Caco-2 (cell line): ENCODE results near the gene HTRA3. TPM values are rescaled to one million over a fixed set of nuclear protein-coding genes. Genes with fewer than 3 reads are reported as not detected.

Source experiments
- BruUV-seq: library from RNA; stranded (reverse); fragments of 400-500 nt; replicated peaks from 2 replicates; lab custom pipeline; 2021; lab: Mats Ljungman, UMichigan
- CTCF ChIA-PET: fragments of 300-600 bp; sonication (Branson Sonifier 250); formaldehyde crosslinking; loops from one replicate; lab custom pipeline; 2022; ENCODE audit warnings: antibody characterized with exemption; lab: Charles Lee
- POLR2A ChIA-PET: fragments of 300-600 bp; sonication (Branson Sonifier 250); formaldehyde crosslinking; loops from one replicate; lab custom pipeline; 2022; ENCODE audit warnings: antibody characterized with exemption; lab: Charles Lee
- DNase-seq, 2 experiments: peaks; one replicate each; pipeline versions ENCODE4 v3.0.0 to v3.0.0-alpha.2; 2020 to 2022
- H3K27me3 ChIP-seq: replicated peaks from 2 replicates; pipeline ENCODE4 v1.6.0; 2011; ENCODE audit warnings: low read length; ENCODE audit not compliant: control insufficient read depth, insufficient read depth
- H3K36me3 ChIP-seq: 2 replicates; pipeline ENCODE4 v1.5.1; 2011; ENCODE audit warnings: low read length; ENCODE audit not compliant: control insufficient read depth, insufficient read depth
- H3K4me1 ChIP-seq: fragments of 250-450 bp; sonication (Bioruptor Pico); 2 replicates; pipeline ENCODE4 v1.5.1; 2020; ENCODE audit warnings: mild to moderate bottlenecking
- H3K4me3 ChIP-seq: 2 replicates; pipeline ENCODE4 v1.5.1; 2011; ENCODE audit warnings: low read depth, mild to moderate bottlenecking, control low read depth, low read length
- H3K9me3 ChIP-seq: fragments of 250-450 bp; sonication (Bioruptor Pico); 2 replicates; pipeline ENCODE4 v1.5.1; 2020; ENCODE audit warnings: mild to moderate bottlenecking, moderate library complexity
- H3K27ac Mint-ChIP-seq: one replicate; pipeline ENCODE4 v1.8.0; 2022; ENCODE audit warnings: mixed read lengths; ENCODE audit not compliant: unreplicated experiment
- H3K27me3 Mint-ChIP-seq: one replicate; pipeline ENCODE4 v1.8.0; 2022; ENCODE audit warnings: mixed read lengths; ENCODE audit not compliant: insufficient read depth, unreplicated experiment
- H3K36me3 Mint-ChIP-seq: one replicate; pipeline ENCODE4 v1.8.0; 2022; ENCODE audit warnings: mild to moderate bottlenecking, mixed read lengths; ENCODE audit not compliant: insufficient read depth, unreplicated experiment
- H3K4me1 Mint-ChIP-seq: one replicate; pipeline ENCODE4 v1.8.0; 2022; ENCODE audit warnings: low read depth, mixed read lengths; ENCODE audit not compliant: unreplicated experiment
- H3K4me3 Mint-ChIP-seq: one replicate; pipeline ENCODE4 v1.8.0; 2022; ENCODE audit warnings: mild to moderate bottlenecking, moderate library complexity, mixed read lengths; ENCODE audit not compliant: unreplicated experiment
- H3K9me3 Mint-ChIP-seq: one replicate; pipeline ENCODE4 v1.8.0; 2022; ENCODE audit warnings: mixed read lengths; ENCODE audit not compliant: unreplicated experiment
- intact Hi-C: fragments of 100-400 bp; cut with micrococcal nuclease; formaldehyde crosslinking; loops from one replicate; pipeline ENCODE4 v1.10.0; 2022; ENCODE audit not compliant: unreplicated experiment
- total RNA-seq: library from RNA; stranded (reverse); gene quantifications from 2 replicates; pipeline ENCODE4 v1.2.3, GENCODE V29; 2022
- TF ChIP-seq, protein P1 (sequence below), 2 experiments: fragments of 200-600 bp in 1 of 2; IDR thresholded peaks; 1 replicate in 1 of 2; 2 replicates in 1 of 2; pipeline versions ENCODE4 v1.5.1 to v1.8.0; 2011 to 2022; ENCODE audit warnings: antibody characterized with exemption in 1 of 2, control low read depth in 1 of 2, inconsistent platforms in 1 of 2, low read depth in 1 of 2, low read length in 1 of 2, mild to moderate bottlenecking in 1 of 2, moderate library complexity in 1 of 2; ENCODE audit not compliant: insufficient read depth in 1 of 2, severe bottlenecking in 1 of 2, unreplicated experiment in 1 of 2

HTRA3 gene
- total RNA-seq, 1 experiment from 2014 or later: 0.66 TPM

DNA sequence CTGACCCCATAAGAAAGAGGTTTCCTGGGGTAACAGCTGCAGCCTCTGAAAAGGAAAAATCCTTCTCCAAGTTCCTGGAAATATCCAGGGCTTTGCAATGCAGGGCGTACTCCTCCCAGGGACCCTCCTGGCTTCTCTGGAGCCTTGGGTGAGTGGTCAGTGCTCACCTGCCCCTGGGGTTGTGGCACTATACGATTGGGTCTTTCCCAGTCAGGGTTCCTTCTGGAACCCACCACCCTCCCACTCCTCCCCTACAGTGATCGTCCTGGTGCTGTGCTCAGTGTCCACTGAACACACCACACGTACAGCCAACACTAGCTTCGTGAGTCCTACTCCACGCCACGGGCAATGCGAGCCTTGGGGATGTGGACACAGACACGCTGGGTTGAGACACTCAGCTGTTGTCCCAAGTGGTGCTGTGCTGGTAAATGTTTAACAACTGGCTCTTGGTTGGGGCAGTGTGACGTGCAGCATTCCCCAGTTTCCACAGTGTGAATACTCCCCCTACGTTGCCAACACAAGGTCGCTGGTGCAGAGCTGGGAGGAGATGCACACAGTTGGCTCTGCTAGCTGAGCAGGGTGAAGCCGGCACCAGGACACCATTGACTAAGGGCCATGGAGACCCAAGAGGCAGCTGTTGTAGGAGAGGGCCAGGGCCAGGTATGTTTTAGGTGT is 65.4 kb downstream of the HTRA3 start:
- no peak for DNase-seq
- TF ChIP-seq, protein P1, sequence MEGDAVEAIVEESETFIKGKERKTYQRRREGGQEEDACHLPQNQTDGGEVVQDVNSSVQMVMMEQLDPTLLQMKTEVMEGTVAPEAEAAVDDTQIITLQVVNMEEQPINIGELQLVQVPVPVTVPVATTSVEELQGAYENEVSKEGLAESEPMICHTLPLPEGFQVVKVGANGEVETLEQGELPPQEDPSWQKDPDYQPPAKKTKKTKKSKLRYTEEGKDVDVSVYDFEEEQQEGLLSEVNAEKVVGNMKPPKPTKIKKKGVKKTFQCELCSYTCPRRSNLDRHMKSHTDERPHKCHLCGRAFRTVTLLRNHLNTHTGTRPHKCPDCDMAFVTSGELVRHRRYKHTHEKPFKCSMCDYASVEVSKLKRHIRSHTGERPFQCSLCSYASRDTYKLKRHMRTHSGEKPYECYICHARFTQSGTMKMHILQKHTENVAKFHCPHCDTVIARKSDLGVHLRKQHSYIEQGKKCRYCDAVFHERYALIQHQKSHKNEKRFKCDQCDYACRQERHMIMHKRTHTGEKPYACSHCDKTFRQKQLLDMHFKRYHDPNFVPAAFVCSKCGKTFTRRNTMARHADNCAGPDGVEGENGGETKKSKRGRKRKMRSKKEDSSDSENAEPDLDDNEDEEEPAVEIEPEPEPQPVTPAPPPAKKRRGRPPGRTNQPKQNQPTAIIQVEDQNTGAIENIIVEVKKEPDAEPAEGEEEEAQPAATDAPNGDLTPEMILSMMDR (IDR thresholded peaks at IDR 0.05; ENCODE audit: insufficient read depth in 1 of 2, low read depth in 1 of 2, low read length in 1 of 2, severe bottlenecking in 1 of 2, unreplicated experiment in 1 of 2): no peak
- BruUV-seq: no TSS peak
- no peak overlapping the region for H3K27ac Mint-ChIP-seq
- H3K9me3 Mint-ChIP-seq: peaks cover 15% of the 10 kb centered on the region
- CTCF ChIA-PET: no interaction called here
- Histone ChIP-seq H3K4me1 (no peaks in the 10 kb centered on the region), H3K4me3 (no peak overlapping the region), H3K36me3 (no peaks in the 10 kb centered on the region), H3K27me3 (no peaks in the 10 kb centered on the region), H3K9me3 (no peaks in the 10 kb centered on the region)
- H3K4me3 Mint-ChIP-seq: no peak overlapping the region
- intact Hi-C loops: no loop called here
- H3K27me3 Mint-ChIP-seq: no peaks in the 10 kb centered on the region
- POLR2A ChIA-PET: no interaction called here
- no peaks in the 10 kb centered on the region for H3K4me1 Mint-ChIP-seq
- H3K36me3 Mint-ChIP-seq: no peaks in the 10 kb centered on the region

DNA sequence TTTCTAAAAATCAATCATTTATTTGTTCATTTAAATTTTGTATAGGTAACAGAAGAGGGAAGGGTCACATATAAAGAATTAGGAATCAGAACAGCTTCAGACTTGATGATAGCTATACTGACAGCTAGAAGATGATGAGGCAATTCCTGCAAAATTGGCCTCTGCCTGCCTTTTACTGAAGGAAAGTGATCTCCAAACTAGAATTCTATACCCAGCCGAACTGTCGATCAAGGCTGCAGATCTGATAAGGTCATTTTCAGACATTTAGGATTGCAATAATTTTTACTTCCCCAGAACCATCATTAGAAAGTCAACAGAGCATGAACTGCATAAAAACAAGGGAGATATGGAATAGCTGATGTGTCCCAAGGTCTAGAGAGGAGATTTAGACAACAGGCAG is 66.3 kb downstream of the HTRA3 start:
- Histone ChIP-seq H3K27me3 (no peaks in the 10 kb centered on the region), H3K4me3 (no peak overlapping the region), H3K4me1 (no peaks in the 10 kb centered on the region), H3K36me3 (no peaks in the 10 kb centered on the region), H3K9me3 (no peaks in the 10 kb centered on the region)
- no TSS peak for BruUV-seq
- no peaks in the 10 kb centered on the region for H3K4me1 Mint-ChIP-seq
- no peaks in the 10 kb centered on the region for H3K27me3 Mint-ChIP-seq
- no peak for DNase-seq
- H3K4me3 Mint-ChIP-seq: no peak overlapping the region
- TF ChIP-seq, protein P1 (IDR thresholded peaks at IDR 0.05; ENCODE audit: insufficient read depth in 1 of 2, low read depth in 1 of 2, low read length in 1 of 2, severe bottlenecking in 1 of 2, unreplicated experiment in 1 of 2): no peak
- peaks cover 15% of the 10 kb centered on the region for H3K9me3 Mint-ChIP-seq
- POLR2A ChIA-PET: no interaction called here
- intact Hi-C loops: no loop called here
- no peak overlapping the region for H3K27ac Mint-ChIP-seq
- CTCF ChIA-PET: no interaction called here
- no peaks in the 10 kb centered on the region for H3K36me3 Mint-ChIP-seq

DNA sequence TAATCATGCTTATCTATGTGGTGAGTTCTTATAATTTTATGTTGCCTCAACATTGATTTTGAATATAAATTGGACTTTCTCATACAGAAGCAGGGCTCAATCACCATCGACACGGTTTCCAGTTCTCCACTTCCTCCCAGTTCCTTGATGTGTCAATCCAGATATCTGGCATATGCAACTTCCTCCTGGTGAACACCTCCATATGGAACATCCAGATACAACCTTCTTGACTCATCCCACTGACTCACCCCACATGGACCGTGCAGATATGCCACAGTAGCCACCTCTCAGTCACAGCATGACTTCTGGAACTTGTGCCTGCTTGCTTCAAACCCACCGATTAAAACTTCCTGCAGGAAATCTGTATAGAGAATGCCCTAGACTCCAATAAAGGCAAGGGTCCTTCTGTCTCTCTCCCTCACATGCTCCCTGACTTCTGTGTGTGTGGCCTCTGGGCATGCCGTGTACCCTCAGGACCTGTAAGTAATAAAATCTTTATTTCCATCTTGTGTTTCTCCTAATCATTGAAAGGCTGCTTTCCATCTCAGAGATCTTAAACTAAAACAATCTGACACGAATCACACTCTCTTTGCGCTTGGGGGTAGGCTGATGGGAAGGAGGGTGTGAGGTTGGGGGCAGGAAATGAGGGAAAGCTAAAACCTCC is 67.0 kb downstream of the HTRA3 start:
- CTCF ChIA-PET: no interaction called here
- Mint-ChIP-seq H3K36me3 (no peaks in the 10 kb centered on the region), H3K27ac (no peak overlapping the region), H3K4me1 (no peaks in the 10 kb centered on the region), H3K9me3 (peaks cover 15% of the 10 kb centered on the region), H3K27me3 (no peaks in the 10 kb centered on the region), H3K4me3 (no peak overlapping the region)
- no TSS peak for BruUV-seq
- Histone ChIP-seq H3K27me3 (no peaks in the 10 kb centered on the region), H3K4me3 (no peak overlapping the region), H3K36me3 (no peaks in the 10 kb centered on the region), H3K9me3 (no peaks in the 10 kb centered on the region), H3K4me1 (no peaks in the 10 kb centered on the region)
- POLR2A ChIA-PET: no interaction called here
- intact Hi-C loops: no loop called here
- no peak for DNase-seq
- TF ChIP-seq, protein P1 (IDR thresholded peaks at IDR 0.05; ENCODE audit: insufficient read depth in 1 of 2, low read depth in 1 of 2, low read length in 1 of 2, severe bottlenecking in 1 of 2, unreplicated experiment in 1 of 2): no peak
